ENCODE data around the gene SYNPO2L. TPM values are rescaled to one million over a fixed set of nuclear protein-coding genes. Genes with fewer than 3 reads are reported as not detected.

The SYNPO2L gene
- polyA plus RNA-seq, 1 experiment = 0.05 TPM

DNA sequence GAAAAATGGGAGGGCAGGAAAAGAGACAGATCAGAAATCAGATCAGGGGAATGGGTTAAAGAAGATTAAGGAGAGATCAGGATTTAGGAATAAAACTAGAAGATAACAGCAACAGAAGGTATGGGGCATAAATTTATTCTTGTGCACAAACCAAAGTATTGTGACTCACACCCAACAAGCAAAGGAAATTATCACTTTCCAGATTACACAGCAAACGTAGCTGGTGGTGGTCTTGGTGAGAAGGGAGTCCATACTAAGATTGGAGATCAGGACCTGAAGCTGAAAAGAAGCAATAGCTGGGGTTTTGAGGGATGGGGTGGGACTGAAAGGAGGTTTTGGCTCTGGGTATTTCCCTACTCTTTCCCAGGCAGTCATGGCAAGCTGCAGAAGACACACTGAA, 11.1 kb downstream of the SYNPO2L start:
- ChIA-PET CTCF (interaction anchor here (0.6 to 10.0 kb wide), 13 partner anchors 9 to 1596 kb away, joined by 3 to 284 read pairs (median 4); partner anchors contain the start of genes SYNPO2L and USP54), POLR2A (no interaction called here)
- Histone ChIP-seq H3K9me3 (ENCODE audit: control insufficient read depth, insufficient read depth, low read length) (peaks cover 3% of the 10 kb centered on the region; the same call in 1 of the 2 replicates), H3K27ac (ENCODE audit: low read depth, low read length) (no peak overlapping the region), H3K27me3 (ENCODE audit: control insufficient read depth, insufficient read depth, low read length) (peaks cover 4% of the 10 kb centered on the region), H3K4me3 (ENCODE audit: low read depth, low read length) (no peak overlapping the region)
- TF ChIP-seq, protein P1, sequence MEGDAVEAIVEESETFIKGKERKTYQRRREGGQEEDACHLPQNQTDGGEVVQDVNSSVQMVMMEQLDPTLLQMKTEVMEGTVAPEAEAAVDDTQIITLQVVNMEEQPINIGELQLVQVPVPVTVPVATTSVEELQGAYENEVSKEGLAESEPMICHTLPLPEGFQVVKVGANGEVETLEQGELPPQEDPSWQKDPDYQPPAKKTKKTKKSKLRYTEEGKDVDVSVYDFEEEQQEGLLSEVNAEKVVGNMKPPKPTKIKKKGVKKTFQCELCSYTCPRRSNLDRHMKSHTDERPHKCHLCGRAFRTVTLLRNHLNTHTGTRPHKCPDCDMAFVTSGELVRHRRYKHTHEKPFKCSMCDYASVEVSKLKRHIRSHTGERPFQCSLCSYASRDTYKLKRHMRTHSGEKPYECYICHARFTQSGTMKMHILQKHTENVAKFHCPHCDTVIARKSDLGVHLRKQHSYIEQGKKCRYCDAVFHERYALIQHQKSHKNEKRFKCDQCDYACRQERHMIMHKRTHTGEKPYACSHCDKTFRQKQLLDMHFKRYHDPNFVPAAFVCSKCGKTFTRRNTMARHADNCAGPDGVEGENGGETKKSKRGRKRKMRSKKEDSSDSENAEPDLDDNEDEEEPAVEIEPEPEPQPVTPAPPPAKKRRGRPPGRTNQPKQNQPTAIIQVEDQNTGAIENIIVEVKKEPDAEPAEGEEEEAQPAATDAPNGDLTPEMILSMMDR (IDR thresholded peaks at IDR 0.05; ENCODE audit: low read depth, low read length) = no peak
- no peak for DNase-seq (ENCODE audit: low read depth, low spot score)

DNA sequence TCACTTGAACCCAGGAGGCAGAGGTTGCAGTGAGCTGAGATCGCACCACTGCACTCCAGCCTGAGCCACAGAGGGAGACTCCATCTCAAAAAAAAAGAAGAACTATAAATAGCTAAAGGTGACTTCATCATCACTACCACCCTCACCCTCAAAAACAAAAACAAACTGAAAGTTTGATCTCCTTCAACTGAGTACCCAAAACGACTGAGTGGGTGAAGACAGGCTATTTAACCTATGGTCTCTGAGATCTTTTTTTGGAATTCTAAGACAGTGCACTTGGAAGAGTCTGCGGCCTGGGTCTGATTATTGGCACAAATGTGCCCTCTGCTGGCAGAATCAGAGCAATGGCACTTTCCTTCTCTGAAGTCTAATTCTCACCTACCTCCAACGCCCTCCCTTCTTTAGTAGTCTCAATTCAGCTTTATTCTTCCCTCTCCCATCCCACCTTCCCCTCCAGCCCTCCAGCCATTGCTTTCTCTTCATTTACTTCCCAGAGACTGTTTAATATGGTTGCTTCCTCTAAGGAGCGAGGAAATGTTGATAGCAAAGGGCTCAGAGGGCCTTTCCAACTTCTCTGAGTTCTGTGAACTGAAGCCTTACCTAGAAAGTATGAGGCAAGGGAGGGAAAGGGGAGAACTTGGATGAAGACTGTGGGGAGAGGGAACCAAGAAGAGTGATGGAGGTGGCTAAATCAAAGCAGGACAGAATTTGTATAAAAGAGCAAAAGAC, 11.7 kb downstream of the SYNPO2L start:
- peaks cover 3% of the 10 kb centered on the region; the same call in 1 of the 2 replicates for H3K9me3 ChIP-seq (ENCODE audit: control insufficient read depth, insufficient read depth, low read length)
- no peak for DNase-seq (ENCODE audit: low read depth, low spot score)
- TF ChIP-seq, protein P1 (IDR thresholded peaks at IDR 0.05; ENCODE audit: low read depth, low read length) = peak; percentile 81
- H3K27ac ChIP-seq (ENCODE audit: low read depth, low read length) = no peak overlapping the region
- H3K4me3 ChIP-seq (ENCODE audit: low read depth, low read length) = no peak overlapping the region
- peaks cover 4% of the 10 kb centered on the region for H3K27me3 ChIP-seq (ENCODE audit: control insufficient read depth, insufficient read depth, low read length)
- CTCF ChIA-PET = interaction anchor here (0.6 to 10.0 kb wide), 36 partner anchors 8 to 1597 kb away, joined by 3 to 284 read pairs (median 4); partner anchors contain the start of genes SYNPO2L and USP54
- POLR2A ChIA-PET = no interaction called here

DNA sequence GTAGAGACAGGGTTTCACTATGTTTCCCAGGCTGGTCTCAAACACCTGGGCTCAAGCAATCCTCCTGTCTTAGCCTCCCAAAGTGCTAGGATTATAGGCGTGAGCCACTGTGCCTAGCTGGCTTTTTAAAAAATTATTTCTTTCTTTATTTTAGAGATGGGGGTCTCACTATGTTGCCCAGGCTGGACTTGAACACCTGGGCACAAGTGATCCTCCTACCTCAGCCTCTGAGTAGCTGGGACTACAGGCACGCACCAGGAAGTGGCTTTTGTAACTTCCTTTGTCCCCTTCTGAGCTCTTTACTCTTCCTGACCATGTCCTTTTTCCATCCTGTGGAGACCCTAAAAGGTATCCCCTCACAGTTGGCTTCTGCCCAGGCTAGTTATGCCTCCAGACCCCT, 12.5 kb downstream of the SYNPO2L start:
- ChIA-PET CTCF (interaction anchor here (0.6 to 10.0 kb wide), 30 partner anchors 8 to 236 kb away, joined by 3 to 284 read pairs (median 4); partner anchors contain the start of gene SYNPO2L), POLR2A (no interaction called here)
- Histone ChIP-seq H3K27me3 (ENCODE audit: control insufficient read depth, insufficient read depth, low read length) (peaks cover 4% of the 10 kb centered on the region), H3K4me3 (ENCODE audit: low read depth, low read length) (no peak overlapping the region), H3K9me3 (ENCODE audit: control insufficient read depth, insufficient read depth, low read length) (peaks cover 3% of the 10 kb centered on the region; the same call in 1 of the 2 replicates), H3K27ac (ENCODE audit: low read depth, low read length) (no peak overlapping the region)
- no peak for DNase-seq (ENCODE audit: low read depth, low spot score)
- TF ChIP-seq, protein P1 (IDR thresholded peaks at IDR 0.05; ENCODE audit: low read depth, low read length) = no peak

DNA sequence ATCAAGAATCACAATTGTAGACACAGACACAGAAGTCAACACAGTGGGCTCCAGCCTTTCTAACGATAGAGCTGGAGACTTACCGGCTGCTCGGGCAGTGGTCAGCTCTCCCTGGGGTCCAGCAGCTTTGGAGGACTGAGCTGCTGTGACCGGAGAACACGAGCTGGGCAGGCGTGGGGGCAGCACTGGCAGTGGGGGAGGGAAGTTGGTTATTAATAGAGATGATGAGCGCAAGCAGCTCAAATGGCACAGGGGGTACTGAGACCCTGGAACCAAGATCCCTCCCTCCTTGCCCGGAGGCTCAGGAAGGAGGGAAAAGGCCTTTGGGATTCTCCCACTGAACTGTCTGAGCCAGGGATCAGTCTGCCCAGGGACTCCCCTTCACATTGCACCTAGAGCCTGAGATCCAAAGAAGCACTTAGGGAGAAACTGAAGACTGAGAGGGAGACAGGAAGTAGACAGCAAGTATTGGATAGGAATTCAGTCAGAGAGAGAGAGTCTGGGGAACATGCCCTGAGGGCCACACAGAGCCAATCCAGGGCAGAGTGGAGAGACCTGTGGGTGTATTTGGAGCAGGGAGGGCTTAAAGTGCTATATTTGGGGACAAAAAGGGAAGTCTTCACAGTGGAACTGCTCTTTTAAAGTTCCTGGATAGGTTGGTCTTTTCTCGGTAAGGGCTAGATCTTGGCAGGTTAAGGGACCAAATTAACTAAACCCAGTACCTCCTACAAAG, 14.3 kb downstream of the SYNPO2L start, which contains the start of gene MYOZ1:
Gene MYOZ1, minus strand, starts transcription at position 147 of the 733 bp plus-strand sequence. CDS start 1,457 bp downstream, outside the sequence.
- TF ChIP-seq, protein P1 (IDR thresholded peaks at IDR 0.05; ENCODE audit: low read depth, low read length) = no peak
- H3K9me3 ChIP-seq (ENCODE audit: control insufficient read depth, insufficient read depth, low read length) = no peaks in the 10 kb centered on the region
- H3K4me3 ChIP-seq (ENCODE audit: low read depth, low read length) = no peak within 1 kb of the TSS
- H3K27ac ChIP-seq (ENCODE audit: low read depth, low read length) = no peak within 1 kb of the TSS
- ChIA-PET POLR2A (no interaction called here), CTCF (interaction anchor here (0.6 to 10.0 kb wide), 3 partner anchors 22 to 112 kb away, joined by 3 to 284 read pairs (median 3); no protein-coding TSS in a partner anchor)
- H3K27me3 ChIP-seq (ENCODE audit: control insufficient read depth, insufficient read depth, low read length) = peaks cover 6% of the 10 kb centered on the region
- no peak for DNase-seq (ENCODE audit: low read depth, low spot score)
